Measurements from ENCODE around the gene UBE2L5. TPM values are rescaled to one million over a fixed set of nuclear protein-coding genes. Genes with fewer than 3 reads are reported as not detected.

The UBE2L5 gene
- not detected in 2 replicates for total RNA-seq

DNA sequence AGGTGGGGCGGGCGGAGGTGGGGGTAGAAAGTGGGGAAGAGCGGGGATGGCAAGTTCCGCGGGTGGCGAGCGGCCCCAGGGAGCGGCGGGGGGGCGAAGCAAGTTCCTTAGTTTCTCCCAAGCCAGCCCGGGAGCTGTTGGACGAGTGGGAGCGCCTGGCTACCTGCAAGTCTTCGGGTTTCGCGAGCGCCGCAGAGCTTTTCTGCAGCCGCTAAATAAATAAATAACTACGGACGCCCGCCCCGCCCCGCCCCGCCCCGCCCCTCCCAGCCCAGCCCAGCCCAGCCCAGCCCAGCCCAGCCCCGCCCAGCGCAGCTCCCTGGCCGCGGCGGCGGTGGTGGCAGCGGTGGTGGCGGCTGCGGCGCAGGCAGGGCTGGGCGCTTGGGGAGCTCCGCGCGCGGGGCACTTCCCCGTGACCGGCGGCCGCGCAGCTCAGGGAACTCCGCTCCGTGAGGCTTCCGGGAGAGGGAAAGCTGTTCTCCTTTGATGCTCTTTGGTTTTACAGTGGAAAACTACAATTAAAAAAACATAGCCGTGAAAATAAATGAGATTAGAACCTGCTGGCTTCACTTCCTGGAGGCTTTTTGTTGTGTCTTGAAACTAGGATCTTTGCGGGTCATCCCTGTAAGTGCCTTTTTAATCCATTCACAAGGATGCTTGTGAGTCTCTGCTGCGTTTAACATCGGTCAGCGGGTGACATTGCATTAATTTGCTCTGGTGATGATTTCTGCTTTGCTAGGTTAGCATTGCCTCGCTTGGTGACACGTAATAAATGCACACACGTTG, at the start of gene UBE2L5:
Gene UBE2L5 (plus strand): TSS at position 440 of the 786 bp plus-strand sequence. CDS start 5,498 bp downstream, outside the sequence.

GRCh38 chr13:30465593-30466357, 43.5 kb downstream of the UBE2L5 start, which contains the start of gene HMGB1:
HMGB1 (minus strand) TSS chr13:30465936; CDS start chr13:30463680, 2,256 bp downstream.

Other genes starting within 250 kb of the UBE2L5 start
- gene KATNAL1, start 114.9 kb upstream of the UBE2L5 start, total RNA-seq, result 10.6 and 19.9 TPM in 2 replicates
- 86.8 and 292 TPM in 2 replicates for gene HMGB1, start 43.4 kb downstream of the UBE2L5 start, total RNA-seq
- 9.9 and 10.3 TPM in 2 replicates for gene USPL1, start 195.4 kb downstream of the UBE2L5 start, total RNA-seq